ENCODE data around the gene SPEG.
"Not testable (repeated sequence)": the region's sequence is repeated elsewhere in the genome, so short reads cannot be mapped to it uniquely, and the experiment has no call there.

Gene SPEG

GRCh38 chr2:219405451-219405850, 29.2 kb upstream of the SPEG start:
- DNase-seq: no peak

GRCh38 chr2:219405958-219406860, 28.4 kb upstream of the SPEG start:
- DNase-seq: no peak

DNA sequence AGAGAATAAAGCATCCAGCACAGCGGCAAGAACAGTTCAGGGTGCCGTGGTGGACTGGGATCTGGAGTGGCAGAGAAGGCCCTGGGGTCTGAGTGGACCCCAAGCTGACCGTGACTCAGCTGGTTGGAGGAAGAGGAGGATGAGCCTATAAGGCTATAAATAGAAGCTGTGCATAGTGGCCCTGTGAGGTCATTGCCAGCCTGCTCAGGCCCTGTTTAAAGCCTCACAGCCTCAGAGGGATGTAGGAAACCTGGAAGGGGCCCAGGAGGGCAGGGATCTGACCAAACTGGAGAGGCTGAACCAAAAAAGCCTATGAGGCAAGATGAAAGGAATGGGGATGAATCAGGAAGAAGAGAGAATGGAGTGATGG, 27.8 kb upstream of the SPEG start:
- no peak for DNase-seq

DNA sequence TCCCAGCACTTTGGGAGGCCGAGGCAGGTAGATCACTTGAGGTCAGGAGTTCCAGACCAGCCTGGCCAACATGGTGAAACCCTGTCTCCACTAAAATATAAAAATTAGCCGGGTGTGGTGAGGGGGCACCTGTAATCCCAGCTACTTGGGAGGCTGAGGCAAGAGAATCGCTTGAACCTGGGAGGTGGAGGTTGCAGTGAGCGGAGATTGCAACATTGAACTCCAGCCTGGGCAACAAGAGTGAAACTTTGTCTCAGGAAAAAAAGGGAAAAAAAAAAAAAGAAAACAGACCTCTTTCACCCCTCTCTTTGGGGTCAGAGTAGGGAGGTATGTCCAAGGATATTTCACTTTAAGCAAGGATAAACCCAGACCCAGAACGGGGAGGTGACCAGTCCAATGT, 27.3 kb upstream of the SPEG start:
- DNase-seq: not testable (repeated sequence)

DNA sequence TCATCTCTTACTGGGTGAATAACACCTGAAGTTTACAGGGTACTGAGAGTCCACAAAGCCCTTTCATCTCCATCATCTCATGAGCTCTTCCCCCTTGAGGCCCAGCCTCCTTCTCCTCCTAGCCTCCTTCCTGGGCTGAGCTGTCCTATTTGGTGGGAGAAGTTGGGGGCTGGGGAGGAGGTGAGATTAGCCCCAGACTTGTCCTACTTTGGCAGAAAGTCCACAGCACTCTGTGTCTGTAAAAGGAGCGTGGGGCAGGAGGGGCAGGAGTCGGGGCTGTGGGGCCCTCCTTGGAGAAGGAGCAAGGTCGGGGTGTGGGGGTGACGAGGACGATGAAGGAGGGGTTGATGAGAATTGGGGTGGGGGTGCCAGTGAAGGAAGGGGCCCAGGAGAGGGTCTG, 26.4 kb upstream of the SPEG start:
- DNase-seq: no peak

DNA sequence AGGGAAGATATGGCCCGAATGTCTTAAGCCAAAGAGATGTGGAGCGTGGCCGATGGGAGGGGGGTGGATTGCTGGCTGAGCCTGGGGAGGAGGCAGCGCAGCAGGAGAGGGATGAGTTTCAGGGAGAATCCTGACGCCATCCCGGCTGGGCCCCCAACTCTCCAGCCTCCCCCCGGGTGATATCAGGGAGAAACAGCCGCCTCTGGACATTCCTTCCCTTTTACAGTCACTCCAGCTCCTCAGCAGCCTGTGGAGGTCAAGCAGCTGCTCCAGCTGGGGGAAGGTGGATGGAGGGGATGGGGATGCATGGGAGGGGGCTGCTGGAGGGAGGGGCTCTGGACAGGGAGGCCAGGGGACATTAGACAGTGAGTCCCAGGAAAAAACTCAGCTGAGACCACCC, 26.0 kb upstream of the SPEG start:
- DNase-seq: no peak

- DNase-seq: no peak
Measured at GRCh38 chr2:219409619-219410018, 25.0 kb upstream of the SPEG start.

GRCh38 chr2:219410390-219410789, 24.3 kb upstream of the SPEG start:
- DNase-seq: no peak

GRCh38 chr2:219414857-219415256, 19.8 kb upstream of the SPEG start:
- DNase-seq: no peak

DNA sequence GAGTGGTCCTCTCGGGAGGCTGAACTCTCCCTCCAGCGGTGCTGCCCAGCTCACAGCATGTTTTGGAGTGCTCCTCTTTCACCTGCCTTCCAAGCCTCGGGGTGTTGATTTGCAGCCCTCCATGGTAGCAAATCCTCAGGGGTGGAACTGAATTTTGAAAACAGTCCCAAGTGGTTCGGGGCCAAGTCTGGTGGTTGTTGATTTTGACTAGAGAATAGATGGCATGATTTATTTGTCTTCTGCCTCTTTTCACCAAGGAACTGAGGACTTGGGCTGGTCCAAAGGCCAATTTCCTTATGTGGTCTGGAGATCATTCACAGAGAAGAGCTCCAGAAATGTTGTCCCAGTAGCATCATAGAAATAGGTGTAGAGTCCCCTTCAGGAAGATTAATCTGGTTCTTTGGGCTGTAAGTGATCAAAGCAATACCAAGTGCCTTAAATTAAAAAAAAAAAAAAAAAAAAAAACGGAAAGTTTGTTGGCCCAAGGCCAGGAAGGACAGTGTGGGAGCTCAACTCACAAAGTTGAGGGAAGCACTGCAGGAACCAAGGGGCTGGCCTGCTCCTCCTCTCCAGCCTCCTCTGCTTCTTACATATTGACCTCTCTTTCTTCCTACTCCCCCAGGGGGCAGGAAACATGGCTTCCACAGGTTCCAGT, 18.9 kb upstream of the SPEG start:
- no peak for DNase-seq

DNA sequence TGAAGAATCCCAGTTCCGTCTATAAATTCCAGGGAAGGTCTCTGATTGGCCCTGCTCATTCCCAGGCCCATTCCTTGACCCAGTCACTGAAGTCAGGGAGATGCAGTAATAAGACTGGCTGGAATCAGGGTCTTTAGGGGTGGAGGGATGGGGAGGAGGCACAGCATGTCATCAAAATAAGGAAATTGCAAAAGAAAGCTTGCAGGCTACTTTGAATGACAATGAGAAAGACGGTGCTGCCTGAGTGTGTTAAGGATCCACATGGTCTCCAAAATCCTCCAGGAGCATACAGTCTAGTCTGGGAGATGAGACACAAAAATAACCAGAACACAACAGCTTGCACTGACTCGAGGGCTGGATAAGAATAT, 18.4 kb upstream of the SPEG start:
- DNase-seq: no peak

DNA sequence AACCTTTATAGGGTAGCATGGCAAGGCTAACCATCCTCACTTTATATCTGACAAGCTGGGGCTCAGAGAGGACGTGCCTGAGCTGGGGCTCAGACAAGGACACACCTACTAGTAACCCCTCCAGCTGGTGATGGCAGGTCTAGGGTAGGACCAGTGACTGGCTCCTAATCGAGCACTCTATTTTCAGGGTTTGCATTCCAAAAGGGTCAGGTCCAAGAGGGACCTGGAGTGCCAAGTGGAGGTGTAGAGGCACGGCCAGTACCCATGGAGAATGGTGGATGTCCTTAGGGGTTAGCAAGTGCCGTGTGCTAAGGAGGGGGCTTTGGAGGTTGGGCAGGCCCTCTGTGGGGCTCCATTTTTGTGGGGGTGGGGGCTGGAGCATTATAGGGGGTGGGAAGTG, 17.7 kb upstream of the SPEG start:
- no peak for DNase-seq

DNA sequence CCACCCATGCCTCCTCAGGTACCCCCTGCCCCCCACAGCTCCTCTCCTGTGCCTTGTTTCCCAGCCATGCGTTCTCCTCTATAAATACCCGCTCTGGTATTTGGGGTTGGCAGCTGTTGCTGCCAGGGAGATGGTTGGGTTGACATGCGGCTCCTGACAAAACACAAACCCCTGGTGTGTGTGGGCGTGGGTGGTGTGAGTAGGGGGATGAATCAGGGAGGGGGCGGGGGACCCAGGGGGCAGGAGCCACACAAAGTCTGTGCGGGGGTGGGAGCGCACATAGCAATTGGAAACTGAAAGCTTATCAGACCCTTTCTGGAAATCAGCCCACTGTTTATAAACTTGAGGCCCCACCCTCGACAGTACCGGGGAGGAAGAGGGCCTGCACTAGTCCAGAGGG, 17.3 kb upstream of the SPEG start:
- no peak for DNase-seq

DNA sequence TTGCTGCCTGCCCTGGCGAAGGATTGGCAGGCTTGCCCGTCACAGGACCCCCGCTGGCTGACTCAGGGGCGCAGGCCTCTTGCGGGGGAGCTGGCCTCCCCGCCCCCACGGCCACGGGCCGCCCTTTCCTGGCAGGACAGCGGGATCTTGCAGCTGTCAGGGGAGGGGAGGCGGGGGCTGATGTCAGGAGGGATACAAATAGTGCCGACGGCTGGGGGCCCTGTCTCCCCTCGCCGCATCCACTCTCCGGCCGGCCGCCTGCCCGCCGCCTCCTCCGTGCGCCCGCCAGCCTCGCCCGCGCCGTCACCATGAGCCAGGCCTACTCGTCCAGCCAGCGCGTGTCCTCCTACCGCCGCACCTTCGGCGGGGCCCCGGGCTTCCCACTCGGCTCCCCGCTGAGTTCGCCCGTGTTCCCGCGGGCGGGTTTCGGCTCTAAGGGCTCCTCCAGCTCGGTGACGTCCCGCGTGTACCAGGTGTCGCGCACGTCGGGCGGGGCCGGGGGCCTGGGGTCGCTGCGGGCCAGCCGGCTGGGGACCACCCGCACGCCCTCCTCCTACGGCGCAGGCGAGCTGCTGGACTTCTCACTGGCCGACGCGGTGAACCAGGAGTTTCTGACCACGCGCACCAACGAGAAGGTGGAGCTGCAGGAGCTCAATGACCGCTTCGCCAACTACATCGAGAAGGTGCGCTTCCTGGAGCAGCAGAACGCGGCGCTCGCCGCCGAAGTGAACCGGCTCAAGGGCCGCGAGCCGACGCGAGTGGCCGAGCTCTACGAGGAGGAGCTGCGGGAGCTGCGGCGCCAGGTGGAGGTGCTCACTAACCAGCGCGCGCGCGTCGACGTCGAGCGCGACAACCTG, 16.3 kb upstream of the SPEG start, which contains the start of gene DES:
Gene DES (plus strand): TSS at position 223 of the 857 bp plus-strand sequence. CDS start 86 bp downstream, at position 309.
- DNase-seq: no peak

DNA sequence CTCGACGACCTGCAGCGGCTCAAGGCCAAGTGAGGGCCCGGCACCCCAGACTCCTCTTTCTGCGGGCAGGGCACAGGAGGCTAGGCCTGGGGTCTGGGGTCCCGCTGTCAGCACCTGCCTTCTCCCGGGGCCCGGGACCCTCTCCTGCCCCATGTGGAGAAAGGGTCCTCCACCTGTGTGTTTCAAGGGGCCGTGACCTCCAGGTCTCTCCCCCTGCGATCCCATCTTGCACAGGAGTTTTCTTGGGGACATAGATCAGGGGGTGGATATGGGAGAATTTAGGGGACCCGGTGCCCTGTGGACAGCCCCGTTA, 15.7 kb upstream of the SPEG start:
- no peak for DNase-seq

GRCh38 chr2:219419331-219420197, 15.1 kb upstream of the SPEG start:
- no peak for DNase-seq

- no peak for DNase-seq
Measured at GRCh38 chr2:219420687-219421086, 14.0 kb upstream of the SPEG start.

DNA sequence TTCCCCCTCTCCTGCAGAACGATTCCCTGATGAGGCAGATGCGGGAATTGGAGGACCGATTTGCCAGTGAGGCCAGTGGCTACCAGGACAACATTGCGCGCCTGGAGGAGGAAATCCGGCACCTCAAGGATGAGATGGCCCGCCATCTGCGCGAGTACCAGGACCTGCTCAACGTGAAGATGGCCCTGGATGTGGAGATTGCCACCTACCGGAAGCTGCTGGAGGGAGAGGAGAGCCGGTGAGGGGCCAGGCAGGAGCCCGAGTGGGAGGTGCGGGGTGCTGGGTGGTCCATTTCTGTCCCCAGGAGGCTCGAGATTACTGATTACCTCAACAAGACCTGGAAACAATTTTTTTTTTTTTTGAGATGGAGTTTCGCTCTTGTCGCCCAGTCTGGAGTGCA, 13.3 kb upstream of the SPEG start:
- DNase-seq: no peak

GRCh38 chr2:219422952-219423534, 11.6 kb upstream of the SPEG start:
- no peak for DNase-seq

DNA sequence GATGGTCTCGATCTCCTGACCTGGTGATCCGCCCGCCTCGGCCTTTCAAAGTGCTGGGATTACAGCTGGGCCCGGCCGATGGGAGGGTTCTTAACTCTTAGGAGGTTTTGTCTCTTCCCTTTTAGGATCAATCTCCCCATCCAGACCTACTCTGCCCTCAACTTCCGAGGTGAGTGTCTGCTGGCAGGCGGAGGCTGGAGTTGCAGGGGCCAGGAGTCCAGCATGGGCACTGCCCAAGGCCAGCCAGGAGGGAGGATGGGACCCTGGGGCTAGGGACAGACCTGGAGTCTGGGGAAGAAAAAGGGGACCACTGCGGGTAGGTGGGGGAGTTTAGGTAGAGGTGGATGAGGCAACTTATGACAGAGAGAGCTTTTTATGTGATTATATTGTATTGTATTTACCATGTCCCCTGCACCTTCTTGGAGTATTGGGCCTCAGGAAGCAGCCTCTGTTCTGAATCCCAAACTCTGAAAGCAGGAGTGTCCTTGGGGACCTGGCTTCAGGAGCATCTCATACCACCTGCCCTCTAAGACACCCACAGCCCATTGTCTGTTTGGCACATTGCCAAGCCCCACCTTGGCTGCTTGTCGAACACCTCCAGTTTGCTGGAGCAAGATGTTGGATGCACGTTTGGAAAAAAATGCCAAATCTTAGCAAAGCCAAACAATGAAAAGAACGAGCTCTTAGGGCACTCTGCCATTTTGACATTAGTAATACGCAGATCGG, 10.8 kb upstream of the SPEG start:
- DNase-seq: no peak

DNA sequence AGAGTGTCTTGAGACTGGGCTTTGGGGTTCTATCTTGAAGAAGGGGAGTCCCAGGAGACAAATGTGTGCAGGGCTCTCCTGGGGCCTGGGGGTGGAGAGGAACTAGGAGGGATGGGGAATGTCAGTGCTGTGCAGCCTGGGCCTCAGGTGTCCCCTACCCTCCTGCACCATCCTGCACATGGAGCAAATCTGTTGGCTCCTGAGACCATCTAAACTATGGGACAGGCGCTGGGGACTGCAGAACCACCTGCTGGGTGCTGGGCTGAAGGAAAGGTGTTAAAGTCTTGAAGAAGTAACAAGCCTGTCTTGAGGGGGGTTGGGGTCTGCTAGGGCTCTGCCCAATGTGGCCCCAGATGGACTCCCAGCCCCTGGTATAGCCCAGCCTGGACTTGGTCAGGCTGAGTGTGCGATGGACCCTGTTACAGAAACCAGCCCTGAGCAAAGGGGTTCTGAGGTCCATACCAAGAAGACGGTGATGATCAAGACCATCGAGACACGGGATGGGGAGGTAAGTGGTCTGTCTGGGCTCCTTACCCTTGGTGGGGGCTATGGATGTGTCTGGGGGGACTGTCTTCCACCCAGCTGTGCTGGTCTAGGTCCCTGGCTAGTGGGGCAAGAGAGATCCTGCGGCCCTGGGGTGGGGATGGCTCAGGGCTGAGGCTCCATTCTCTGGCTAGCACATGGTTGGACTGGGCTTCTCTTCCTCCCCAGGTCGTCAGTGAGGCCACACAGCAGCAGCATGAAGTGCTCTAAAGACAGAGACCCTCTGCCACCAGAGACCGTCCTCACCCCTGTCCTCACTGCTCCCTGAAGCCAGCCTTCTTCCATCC, 9.2 kb upstream of the SPEG start:
- no peak for DNase-seq

Measured in stimulated activated CD4-positive, alpha-beta T cell treated with anti-CD3 and anti-CD28 coated beads, Interleukin-1b, Interleukin-23, amount 100 ng/mL, for 48 hours (primary cell).